GM18873 (cell line): ENCODE measurements around the gene DOLPP1.

Experiments used
- ATAC-seq: cut with Tn5 transposase; IDR thresholded peaks from one replicate; pipeline ENCODE4 v1.9.1; 2021; ENCODE audit warnings: mild to moderate bottlenecking, moderate library complexity, moderate number of reproducible peaks; ENCODE audit not compliant: unreplicated experiment, low FRiP score

Gene DOLPP1

DNA sequence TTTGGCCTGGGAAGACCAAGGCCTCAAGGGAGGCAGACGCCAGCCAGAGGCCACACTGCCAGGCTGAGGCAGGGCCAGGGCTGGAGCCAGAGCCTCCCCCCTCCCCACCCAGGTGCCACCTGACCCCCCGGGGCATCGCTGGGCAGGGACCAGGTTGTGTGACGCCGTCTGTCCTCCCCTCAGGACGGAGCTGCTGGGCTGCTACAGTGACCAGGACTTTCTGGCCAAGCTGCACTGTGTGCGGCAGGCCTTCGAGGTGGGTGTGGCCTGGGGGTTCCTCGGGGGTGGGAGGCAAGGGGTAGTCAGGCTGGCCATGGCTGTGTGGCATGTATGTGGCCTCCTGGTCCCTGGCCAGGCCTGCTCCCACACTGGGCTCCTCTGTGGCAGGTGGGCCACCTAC lies 17.9 kb upstream of the DOLPP1 start:
- ATAC-seq: no peak

- no peak for ATAC-seq
Observed at GRCh38 chr9:129064499-129064908, 16.4 kb upstream of the DOLPP1 start.

DNA sequence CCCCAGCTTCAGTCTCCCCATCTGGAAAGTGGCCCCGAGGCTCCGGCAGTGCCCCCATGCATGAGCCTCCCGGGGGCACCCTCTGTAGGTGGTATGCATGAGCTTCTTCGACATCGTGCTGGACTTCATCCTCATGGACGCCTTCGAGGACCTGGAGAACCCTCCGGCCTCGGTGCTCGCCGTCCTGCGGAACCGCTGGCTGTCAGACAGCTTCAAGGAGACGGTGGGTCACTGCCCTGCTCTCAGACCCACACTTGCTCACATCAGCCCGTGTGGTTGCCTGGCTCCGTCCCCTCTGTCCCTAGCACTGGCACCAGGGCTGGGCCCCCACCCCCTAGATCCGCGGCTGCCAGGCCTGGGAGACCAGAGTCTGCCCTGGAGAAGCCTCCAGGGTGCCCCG lies 12.8 kb upstream of the DOLPP1 start:
- no peak for ATAC-seq

GRCh38 chr9:129068990-129069861 lies 11.7 kb upstream of the DOLPP1 start:
- no peak for ATAC-seq

DNA sequence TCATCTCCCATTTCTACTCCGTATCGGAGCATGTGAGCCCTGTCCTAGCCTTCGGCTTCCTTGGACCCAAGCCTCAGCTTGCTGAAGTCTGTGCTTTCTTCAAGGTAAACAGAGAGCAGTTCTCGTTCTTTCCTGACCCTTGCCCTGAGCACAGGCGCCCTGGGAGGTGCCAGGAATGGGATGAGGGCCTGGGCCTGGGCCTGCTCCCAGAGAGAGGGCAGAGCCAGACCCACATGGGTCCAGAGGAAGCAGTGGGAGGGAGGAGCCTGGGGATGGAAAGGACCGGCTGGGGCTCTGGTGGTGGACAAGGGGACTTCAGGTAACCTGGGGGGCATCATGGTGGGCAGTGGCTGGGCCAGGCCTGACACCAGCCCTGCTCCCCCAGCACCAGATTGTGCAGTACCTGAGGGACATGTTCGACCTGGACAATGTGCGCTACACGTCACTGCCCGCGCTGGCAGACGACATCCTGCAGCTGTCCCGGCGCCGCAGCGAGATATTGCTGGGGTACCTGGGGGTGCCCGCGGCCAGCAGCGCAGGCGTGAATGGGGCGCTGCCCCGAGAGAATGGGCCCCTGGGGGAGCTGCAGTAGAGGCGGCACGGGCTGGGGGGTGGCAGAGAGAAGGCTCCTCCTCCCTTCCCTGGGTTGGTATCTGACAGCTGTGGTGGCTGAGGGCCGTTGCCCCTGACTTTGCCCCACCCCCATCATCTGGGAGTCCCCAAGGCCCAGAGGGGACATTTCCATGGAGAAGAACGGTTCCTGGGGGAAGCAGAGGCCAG lies 10.9 kb upstream of the DOLPP1 start:
- ATAC-seq: no peak

- no peak for ATAC-seq
Observed at GRCh38 chr9:129070696-129071525, 10.0 kb upstream of the DOLPP1 start.

DNA sequence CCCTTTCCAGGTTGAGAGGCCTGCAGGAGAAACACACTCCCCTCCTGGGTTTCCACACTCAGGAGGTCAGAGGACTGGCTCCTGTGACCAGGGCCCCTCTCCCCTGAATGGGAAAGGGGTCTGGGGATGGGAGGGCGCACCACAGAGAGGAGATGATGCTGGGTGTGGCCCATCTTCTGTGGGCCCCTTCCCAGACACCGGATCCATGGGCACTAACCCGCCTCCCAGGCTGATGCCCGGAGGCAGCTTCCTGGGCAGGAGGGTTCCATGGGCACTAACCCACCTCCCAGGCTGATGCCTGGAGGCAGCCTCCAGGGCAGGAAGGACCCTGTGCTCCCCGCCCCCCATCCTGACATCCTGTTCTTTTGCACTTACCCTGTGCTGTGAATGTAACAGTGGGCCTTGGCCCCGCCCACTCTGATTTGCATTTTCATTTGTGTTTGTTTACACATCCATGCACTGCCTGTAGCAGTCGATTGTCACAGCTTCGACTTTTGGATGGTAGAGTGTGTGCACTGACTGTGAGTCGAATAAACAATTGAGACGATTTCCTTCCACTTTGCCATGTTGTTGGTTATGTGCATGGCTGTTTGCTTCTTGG lies 9.3 kb upstream of the DOLPP1 start:
- ATAC-seq: no peak

DNA sequence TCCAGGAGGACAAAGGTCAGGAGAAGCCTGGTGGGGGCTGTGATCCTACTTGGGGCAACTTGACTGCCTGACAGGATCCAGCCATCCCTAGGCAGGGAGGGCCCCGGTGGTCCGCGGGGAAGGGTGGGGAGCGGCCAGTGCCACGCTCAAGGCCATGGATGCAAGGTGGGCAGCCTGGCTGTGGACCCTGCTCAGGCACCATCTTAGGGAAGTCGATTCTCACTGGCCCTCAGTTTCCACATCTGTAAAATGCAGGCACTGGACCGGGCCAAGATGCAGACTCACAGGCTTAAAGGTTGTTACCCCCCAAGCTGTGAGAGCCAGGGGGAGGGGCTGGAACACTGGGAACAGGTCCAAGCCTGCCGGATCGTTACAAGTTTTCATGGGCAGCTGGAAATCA lies 8.7 kb upstream of the DOLPP1 start:
- no peak for ATAC-seq

- no peak for ATAC-seq
Observed at GRCh38 chr9:129073404-129073803, 7.5 kb upstream of the DOLPP1 start.

- no peak for ATAC-seq
Observed at GRCh38 chr9:129074106-129074505, 6.8 kb upstream of the DOLPP1 start.

- ATAC-seq: no peak
Observed at GRCh38 chr9:129075996-129076639, 4.8 kb upstream of the DOLPP1 start.

GRCh38 chr9:129076640-129077037 lies 4.3 kb upstream of the DOLPP1 start:
- ATAC-seq: no peak

GRCh38 chr9:129077236-129077635 lies 3.7 kb upstream of the DOLPP1 start:
- ATAC-seq: no peak

DNA sequence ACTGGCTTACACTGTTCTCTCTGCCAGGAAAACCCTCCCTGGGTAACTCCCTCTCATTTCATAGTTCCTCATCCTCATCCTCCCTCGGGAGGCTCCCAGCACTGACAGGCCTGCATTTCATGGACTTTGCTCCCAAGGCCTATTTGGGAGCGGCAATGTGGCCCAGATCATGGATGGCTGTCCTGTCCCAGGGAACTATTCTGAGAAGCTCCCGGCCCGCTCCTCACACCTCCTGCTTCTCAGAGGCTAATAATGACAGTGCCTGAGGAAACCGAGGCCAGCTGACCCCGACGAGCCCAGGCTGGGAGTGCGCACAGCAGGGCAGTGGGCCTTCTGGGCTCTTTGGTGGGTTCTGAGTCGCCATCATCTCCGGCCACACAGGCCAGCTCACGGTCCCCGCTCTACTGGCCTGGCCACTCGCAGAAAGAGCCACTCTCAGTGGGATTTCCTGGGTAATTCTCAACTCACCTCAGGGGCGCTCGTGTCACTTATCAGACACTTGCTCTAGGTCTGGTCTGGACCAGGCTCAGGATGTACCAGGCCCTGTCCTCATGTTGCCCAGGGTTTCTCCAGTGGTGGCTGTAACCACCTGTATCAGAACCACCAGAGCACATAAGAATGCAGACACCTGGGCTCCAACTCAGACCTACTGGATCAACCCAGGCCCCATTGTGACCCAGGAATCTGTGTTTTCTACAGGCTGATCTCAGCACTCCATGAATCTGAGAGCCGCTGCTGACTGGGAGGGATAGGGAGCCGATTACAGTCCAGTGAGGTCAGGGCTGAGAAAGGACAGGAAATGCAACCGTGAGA lies 2.0 kb upstream of the DOLPP1 start:
- ATAC-seq: no peak

GRCh38 chr9:129079829-129080228 lies 1.1 kb upstream of the DOLPP1 start:
- ATAC-seq: no peak

GRCh38 chr9:129080298-129080600 lies 662 bp upstream of the DOLPP1 start:
- no peak for ATAC-seq

- no peak for ATAC-seq
Observed at GRCh38 chr9:129081388-129081904, 535 bp downstream of the DOLPP1 start.

GRCh38 chr9:129084087-129084486 lies 3.2 kb downstream of the DOLPP1 start:
- no peak for ATAC-seq

- no peak for ATAC-seq
Observed at GRCh38 chr9:129089246-129089645, 8.3 kb downstream of the DOLPP1 start.
